Measurements from ENCODE around the gene STAU1.
A peak's percentile ranks its signal among the peaks of the same experiment; 100 is the strongest.
"Not testable (repeated sequence)": the region's sequence is repeated elsewhere in the genome, so short reads cannot be mapped to it uniquely, and the experiment has no call there.

Gene STAU1

DNA sequence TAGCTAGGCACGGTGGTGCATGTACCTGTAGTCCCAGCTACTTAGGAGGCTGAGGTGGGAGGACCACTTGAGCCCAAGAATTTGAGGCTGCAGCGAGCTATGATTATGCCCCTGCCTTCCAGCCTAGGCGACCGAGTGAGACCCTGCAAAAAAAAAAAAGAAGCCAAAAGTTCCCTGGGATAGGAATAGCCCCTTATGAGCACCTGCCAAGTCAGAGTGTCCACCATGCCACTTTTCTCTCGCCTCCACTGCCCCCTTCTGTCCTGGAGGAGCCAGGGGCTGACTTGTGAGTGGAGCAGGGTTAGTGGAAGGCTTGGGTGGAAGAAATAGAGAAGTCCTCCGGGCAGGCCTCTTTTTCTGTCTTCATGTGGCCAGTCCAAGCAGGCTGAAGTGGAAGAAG lies 18.9 kb upstream of the STAU1 start:
- DNase-seq (ENCODE audit: low read depth in 1 of 2, low spot score in 1 of 2): no peak

DNA sequence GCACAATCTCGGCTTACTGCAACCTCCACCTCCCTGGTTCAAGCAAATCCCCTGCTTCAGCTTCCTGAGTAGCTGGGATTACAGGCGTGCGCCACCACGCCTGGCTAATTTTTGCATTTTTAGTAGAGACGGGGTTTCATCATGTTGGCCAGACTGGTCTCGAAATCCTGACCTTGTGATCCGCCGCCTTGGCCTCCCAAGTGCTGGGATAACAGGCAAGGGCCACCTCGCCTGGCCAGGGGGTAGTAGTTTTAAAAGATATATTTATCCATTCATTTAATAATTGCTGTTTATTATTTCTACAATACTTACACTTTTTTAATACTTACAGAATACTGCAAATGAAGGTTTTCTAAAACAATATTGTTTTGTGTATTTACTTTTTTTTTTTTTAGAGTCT lies 15.6 kb upstream of the STAU1 start:
- no peak for DNase-seq (ENCODE audit: low read depth in 1 of 2, low spot score in 1 of 2)

DNA sequence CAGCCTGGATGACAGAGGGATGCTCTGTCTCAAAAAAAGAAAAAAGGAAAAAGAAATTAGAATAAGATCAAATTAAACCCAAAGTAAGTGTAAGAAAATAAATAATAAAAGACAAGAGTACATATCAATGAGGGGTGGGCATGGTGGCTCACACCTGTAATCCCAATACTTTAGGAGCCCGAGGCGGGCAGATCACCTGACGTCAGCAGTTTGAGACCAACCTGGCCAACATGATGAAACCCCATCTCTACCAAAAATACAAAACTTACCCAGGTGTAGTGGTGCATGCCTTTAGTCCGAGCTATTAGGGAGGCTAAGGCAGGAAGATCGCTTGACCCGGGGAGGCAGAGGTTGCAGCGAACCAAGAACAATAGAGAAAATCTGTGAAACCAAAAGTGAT lies 14.9 kb upstream of the STAU1 start:
- DNase-seq (ENCODE audit: low read depth in 1 of 2, low spot score in 1 of 2): no peak

DNA sequence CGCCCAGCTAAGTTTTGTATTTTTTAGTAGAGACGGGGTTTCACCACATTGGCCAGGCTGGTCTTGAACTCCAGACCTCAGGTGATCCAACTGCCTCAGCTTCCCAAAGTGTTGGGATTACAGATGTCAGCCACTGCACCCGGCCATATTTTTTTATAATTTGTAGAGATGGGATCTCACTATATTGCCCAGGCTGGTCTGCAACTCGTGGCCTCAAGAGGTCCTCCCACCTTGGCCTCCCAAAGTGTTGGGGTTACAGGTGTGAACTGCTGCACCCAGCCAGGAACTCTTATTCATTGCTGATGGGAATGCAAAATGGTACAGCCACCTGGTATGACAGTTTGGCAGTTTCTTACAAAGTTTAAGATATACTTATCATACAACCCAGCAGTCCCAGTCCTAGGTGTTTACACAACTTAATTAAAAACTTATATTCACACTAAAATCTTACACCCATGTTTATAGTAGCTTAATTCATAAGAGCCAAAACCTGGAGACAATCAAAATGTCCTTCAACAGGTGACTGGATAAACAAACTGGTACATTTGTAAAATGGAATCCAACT lies 11.7 kb upstream of the STAU1 start:
- no peak for DNase-seq (ENCODE audit: low read depth in 1 of 2, low spot score in 1 of 2)

DNA sequence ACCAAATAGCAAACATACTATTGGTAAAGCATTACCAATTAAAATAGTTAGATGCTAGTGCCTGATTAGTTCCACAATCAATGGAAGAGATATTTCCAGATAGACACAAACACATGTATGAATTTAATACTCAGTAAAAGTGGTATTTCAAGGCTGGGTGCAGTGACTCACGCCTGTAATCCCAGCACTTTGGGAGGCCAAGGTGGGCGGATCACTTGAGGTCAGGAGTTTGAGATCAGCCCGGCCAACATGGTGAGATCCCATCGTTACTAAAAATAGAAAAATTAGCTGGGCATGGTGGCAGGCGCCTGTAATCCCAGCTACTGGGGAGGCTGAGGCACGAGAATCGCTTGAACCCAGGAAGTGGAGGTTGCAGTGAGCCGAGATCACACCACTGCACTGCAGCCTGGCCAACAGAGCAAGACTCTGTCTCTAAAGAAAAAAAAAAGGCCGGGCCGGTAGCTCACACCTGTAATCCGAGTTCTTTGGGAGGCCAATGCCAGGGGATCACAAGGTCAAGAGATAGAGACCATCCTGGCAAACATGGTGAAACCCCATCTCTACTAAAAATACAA lies 4.9 kb upstream of the STAU1 start:
- DNase-seq (ENCODE audit: low read depth in 1 of 2, low spot score in 1 of 2): not testable (repeated sequence)

GRCh38 chr20:49187330-49187850 lies 744 bp downstream of the STAU1 start:
- DNase-seq (ENCODE audit: low read depth in 1 of 2, low spot score in 1 of 2): peak in 1 of 2 donors; percentile 5

- peak; percentile 9 to 44 for DNase-seq (ENCODE audit: low read depth in 1 of 2, low spot score in 1 of 2)
These were observed 1.4 kb downstream of the STAU1 start for GRCh38 chr20:49186535-49187329.

- DNase-seq (ENCODE audit: low read depth in 1 of 2, low spot score in 1 of 2): no peak
These were observed 2.9 kb downstream of the STAU1 start for GRCh38 chr20:49185071-49185761.

DNA sequence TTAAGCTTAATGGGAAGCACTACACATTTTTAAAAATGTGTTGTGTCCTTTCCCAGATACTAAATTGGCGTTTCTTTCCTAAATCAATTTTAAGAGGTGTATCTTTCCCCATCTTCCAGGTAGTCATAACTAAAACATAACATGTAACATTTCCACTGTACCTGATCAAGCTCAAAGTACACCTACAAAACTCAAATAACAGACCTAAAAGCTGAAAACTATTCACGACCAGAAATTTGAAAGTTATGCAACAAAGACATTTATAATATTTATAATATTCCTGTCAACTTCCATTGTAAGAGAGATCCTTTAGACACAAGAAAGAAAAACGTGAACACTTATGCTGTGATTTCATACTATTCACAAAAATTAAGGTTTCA lies 3.5 kb downstream of the STAU1 start:
- no peak for DNase-seq (ENCODE audit: low read depth in 1 of 2, low spot score in 1 of 2)

GRCh38 chr20:49184084-49184501 lies 4.0 kb downstream of the STAU1 start:
- not testable (repeated sequence) for DNase-seq (ENCODE audit: low read depth in 1 of 2, low spot score in 1 of 2)

DNA sequence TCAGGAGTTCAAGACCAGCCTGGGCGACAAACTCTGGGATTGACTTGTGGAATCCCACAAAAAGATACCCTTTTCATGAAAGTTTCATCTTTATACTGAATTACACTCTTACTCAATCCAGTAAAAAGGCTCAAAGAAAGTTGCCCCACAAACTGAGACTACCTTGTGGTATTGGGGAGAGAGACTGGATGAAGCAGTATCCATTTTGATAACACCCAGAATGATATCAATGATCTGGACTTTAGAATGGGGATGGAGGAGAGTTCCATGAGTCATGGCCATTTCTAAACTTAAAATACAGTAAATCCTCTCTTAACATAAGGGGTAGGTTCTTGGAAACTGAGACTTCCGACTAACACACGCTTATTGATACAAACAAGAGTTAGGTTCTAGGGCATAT lies 4.7 kb downstream of the STAU1 start:
- DNase-seq (ENCODE audit: low read depth in 1 of 2, low spot score in 1 of 2): no peak

GRCh38 chr20:49181265-49181877 lies 6.8 kb downstream of the STAU1 start:
- DNase-seq (ENCODE audit: low read depth in 1 of 2, low spot score in 1 of 2): no peak

DNA sequence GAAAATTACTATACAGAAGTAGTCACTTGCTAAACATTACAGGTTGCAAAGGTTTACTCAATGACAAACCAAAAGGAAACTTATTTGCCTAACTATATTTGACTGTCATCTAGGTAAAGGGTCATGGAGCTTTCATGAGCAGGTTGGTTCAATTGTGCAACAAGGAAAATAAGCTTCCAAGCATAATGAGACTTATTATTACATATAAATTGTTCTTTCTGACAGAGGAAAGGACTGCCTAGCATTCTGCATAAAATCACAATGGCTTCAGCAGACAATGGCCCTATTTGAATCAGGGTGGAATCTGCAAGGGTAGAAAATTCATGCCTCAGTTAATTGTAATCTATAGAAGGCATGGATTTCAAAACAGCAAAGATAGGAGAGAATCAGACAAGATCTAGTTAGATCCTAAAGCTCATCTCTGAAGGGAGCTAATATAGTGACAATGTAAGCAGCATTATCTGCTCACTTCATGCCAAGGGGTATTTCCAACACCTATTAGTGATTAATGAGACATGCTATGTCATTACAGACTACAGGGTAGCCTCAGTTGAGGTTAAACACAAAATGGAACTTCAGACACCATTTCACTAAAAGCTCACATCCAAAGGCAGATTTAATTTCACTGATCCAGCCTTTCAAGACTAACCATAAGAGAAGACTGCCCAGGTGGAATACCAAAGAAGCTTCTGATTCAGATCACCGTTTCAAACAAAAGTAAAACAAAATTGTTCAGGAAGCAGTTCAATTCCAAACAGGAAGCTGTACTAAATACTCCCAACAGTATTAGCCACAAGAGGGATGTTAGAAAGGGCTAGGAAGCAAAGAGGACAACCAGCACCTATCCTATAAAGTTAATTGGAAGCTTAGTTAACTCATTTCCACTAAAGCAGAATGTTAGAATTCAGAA lies 8.5 kb downstream of the STAU1 start:
- no peak for DNase-seq (ENCODE audit: low read depth in 1 of 2, low spot score in 1 of 2)

- DNase-seq (ENCODE audit: low read depth in 1 of 2, low spot score in 1 of 2): no peak
These were observed 14.0 kb downstream of the STAU1 start for GRCh38 chr20:49174183-49174582.

DNA sequence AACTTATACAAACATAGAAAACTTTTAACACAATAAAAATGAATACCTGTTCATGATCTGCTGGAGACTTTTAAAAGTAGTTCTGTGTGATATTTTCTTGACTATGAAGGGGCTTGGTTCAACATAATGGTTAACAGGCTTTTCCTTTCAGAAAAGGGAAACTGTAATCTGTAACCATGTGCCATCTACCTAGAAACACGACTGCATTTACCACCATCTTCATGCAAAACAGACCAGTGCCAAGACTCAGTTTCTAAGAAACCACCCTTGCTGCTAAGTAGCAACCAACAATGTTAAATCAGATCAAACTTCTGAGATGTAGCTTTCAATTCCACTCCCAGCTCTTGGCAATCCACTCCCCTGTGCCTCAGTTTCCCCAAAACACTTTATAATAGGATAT lies 15.7 kb downstream of the STAU1 start:
- DNase-seq (ENCODE audit: low read depth in 1 of 2, low spot score in 1 of 2): no peak

DNA sequence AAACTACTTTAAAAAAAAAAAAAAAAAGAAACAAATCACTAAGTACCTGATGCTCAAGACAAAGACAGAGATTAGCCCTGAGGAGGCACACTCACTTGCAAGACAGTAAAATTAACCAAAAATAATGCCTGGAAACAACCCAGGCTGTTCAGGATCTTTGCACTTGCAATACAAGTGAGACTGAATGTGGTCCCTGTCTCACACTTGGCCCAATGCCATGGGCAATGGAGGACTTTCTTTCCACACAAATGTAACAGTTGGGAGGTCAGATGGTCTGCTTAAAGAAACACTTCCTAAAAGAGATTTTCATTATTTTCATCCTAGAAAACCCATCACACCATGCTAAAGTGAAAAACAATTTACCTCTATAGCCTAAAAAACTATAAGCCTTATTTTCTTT lies 16.2 kb downstream of the STAU1 start:
- no peak for DNase-seq (ENCODE audit: low read depth in 1 of 2, low spot score in 1 of 2)

- DNase-seq (ENCODE audit: low read depth in 1 of 2, low spot score in 1 of 2): no peak
These were observed 17.4 kb downstream of the STAU1 start for GRCh38 chr20:49170714-49171113.

GRCh38 chr20:49169547-49169946 lies 18.6 kb downstream of the STAU1 start:
- no peak for DNase-seq (ENCODE audit: low read depth in 1 of 2, low spot score in 1 of 2)

DNA sequence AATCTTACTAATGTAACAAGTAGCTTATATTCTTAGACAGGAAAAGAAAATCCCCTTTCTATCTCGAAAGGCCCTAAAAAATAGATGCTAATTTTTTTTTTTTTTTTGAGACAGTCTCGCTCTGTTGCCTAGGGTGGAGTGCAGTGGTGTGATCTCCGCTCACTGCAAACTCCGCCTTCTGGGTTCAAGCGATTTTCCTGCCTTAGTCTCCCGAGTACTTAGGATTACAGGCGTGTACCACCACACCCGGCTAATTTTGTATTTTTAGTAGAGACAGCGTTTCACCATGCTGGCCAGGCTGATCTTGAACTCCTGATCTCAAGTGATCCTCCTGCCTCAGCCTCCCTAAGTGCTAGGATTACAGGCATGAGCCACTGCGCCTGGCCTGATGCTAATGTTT lies 19.3 kb downstream of the STAU1 start:
- not testable (repeated sequence) for DNase-seq (ENCODE audit: low read depth in 1 of 2, low spot score in 1 of 2)

DNA sequence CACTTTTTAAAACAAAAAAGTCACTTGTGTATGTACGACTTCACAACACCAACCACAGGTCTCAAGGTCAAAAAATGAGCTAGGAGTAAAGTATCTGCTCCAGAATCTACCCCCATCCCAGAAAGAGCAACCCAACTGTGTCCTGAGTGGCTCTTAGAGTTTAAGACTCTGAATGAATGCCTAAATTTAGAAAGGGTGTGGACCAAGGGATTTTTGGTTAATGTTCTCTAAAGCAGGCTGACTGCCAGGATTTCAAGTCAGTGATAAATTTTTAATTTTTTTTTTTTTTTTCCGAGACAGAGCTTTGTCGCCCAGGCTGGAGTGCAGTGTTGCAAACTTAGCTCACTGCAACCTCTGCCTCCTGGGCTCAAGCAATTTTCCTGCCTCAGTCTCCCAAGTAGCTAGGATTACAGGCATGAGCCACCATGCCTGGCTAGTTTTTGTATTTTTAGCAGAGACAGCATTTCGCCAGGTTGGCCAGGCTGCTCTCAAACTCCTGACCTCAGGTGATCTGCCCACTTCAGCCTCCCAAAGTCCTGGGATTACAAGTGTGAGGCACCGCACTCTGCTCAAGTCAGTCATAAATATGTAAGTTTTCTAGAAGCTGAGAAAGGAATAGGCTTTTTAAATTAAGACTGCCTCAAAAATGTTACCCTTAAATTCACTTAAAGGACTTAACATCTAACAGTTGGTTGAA lies 20.2 kb downstream of the STAU1 start:
- no peak for DNase-seq (ENCODE audit: low read depth in 1 of 2, low spot score in 1 of 2)
